HFFc6 (cell line): ENCODE data around the gene SERTAD1. TPM values are rescaled to one million over a fixed set of nuclear protein-coding genes. Genes with fewer than 3 reads are reported as not detected.
A peak's percentile ranks its signal among the peaks of the same experiment; 100 is the strongest.
"Not testable (repeated sequence)": the region's sequence is repeated elsewhere in the genome, so short reads cannot be mapped to it uniquely, and the experiment has no call there.

Source experiments
- DNase-seq: peaks from one replicate; pipeline ENCODE4 v3.0.0-alpha.2; 2018
- H3K27ac Mint-ChIP-seq: 2 replicates; pipeline ENCODE4 v1.8.0; 2020; ENCODE audit warnings: mild to moderate bottlenecking, mixed read lengths
- H3K27me3 Mint-ChIP-seq: 2 replicates; pipeline ENCODE4 v1.8.0; 2021; ENCODE audit warnings: mild to moderate bottlenecking, moderate library complexity, mixed read lengths; ENCODE audit not compliant: insufficient read depth
- H3K36me3 Mint-ChIP-seq: 2 replicates; pipeline ENCODE4 v1.8.0; 2021; ENCODE audit warnings: low read depth, mixed read lengths
- H3K4me1 Mint-ChIP-seq: 2 replicates; pipeline ENCODE4 v1.8.0; 2020; ENCODE audit warnings: low read depth, mixed read lengths
- H3K4me3 Mint-ChIP-seq: 2 replicates; pipeline ENCODE4 v1.8.0; 2020; ENCODE audit warnings: mild to moderate bottlenecking, moderate library complexity, mixed read lengths
- H3K9me3 Mint-ChIP-seq: 2 replicates; pipeline ENCODE4 v1.8.0; 2020; ENCODE audit warnings: mild to moderate bottlenecking, mixed read lengths
- total RNA-seq, 6 experiments: library from RNA; stranded (reverse); fragmentation: NEBNext Ultra II Directional; extraction: Animal tissue kit (Norgen Biotek cat#: 25700); gene quantifications; 2 replicates in 1 of 6; 3 replicates in 5 of 6; pipeline ENCODE4 v1.2.3, GENCODE V29; 2021
- TF ChIP-seq, protein P1 (sequence below): fragments of 200-600 bp; sonication (generic); IDR thresholded peaks from 2 replicates; pipeline ENCODE4 v1.5.0; 2021; ENCODE audit warnings: antibody characterized with exemption, mild to moderate bottlenecking

SERTAD1 gene
- total RNA-seq, 6 experiments from 2014 or later = 18.5 to 25.4 (median 21.2) TPM

DNA sequence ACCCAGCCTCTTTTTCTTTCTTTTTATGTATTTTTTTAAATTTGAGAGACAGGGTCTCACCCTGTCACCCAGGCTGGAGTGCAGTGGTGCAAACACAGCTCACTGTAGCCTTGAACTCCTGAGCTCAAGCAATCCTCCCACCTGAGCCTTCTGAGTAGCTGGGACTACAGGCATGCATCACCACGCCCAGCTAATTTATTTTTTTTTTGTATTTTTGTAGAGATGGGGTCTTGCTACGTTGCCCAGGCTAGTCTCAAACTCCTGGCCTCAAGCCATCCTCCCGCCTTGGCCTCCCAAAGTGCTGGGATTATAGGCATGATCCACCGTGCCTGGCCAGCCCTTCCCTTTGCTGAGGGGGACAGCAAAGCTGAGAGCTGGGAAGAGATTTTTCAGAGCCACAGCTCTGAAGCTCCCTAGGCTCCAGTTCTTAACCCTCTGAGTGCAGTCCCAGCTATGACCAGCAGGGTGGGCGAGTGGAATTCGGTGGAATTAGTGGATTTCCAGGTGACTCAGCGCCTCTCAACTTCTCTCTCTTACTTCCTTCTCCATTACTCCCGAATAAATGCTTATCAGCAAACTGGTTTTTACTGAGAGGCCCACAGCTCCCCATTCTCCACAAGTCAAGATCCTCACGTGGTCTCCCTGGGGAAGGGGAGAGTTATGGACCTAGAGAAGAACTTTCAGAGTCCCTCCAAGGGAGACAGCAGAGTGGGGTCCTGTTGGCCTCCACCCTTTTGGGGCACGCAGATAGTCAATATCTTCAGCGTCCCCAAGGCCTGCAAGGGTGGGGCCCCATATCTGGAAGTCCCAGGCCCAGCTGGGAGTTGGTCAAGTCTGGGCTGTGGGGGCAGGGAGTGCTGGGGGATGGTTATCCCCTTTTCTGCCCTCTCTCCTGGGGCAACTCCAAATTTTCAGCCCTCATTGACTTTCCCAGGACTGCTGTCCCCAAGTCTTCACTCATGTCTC lies 38.5 kb upstream of the SERTAD1 start:
- peaks cover 25% of the 10 kb centered on the region for H3K4me1 Mint-ChIP-seq
- peak overlapping the region; percentile 95 for H3K27ac Mint-ChIP-seq
- H3K27me3 Mint-ChIP-seq = peaks cover 13% of the 10 kb centered on the region
- TF ChIP-seq, protein P1, sequence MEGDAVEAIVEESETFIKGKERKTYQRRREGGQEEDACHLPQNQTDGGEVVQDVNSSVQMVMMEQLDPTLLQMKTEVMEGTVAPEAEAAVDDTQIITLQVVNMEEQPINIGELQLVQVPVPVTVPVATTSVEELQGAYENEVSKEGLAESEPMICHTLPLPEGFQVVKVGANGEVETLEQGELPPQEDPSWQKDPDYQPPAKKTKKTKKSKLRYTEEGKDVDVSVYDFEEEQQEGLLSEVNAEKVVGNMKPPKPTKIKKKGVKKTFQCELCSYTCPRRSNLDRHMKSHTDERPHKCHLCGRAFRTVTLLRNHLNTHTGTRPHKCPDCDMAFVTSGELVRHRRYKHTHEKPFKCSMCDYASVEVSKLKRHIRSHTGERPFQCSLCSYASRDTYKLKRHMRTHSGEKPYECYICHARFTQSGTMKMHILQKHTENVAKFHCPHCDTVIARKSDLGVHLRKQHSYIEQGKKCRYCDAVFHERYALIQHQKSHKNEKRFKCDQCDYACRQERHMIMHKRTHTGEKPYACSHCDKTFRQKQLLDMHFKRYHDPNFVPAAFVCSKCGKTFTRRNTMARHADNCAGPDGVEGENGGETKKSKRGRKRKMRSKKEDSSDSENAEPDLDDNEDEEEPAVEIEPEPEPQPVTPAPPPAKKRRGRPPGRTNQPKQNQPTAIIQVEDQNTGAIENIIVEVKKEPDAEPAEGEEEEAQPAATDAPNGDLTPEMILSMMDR = peak; percentile 90
- peaks cover 5% of the 10 kb centered on the region; the same call in 1 of the 2 replicates for H3K36me3 Mint-ChIP-seq
- peak overlapping the region; percentile 95 for H3K4me3 Mint-ChIP-seq
- H3K9me3 Mint-ChIP-seq = no peaks in the 10 kb centered on the region
- DNase-seq = peak; percentile 88

- not testable (repeated sequence) for H3K9me3 Mint-ChIP-seq, H3K36me3 Mint-ChIP-seq, H3K4me3 Mint-ChIP-seq
- H3K27me3 Mint-ChIP-seq = peaks cover 13% of the 10 kb centered on the region
- DNase-seq = peak; percentile 23
- peak overlapping the region; percentile 64; the same call in 1 of the 2 replicates for H3K27ac Mint-ChIP-seq
- peaks cover 25% of the 10 kb centered on the region for H3K4me1 Mint-ChIP-seq
These were observed 37.8 kb upstream of the SERTAD1 start for GRCh38 chr19:40463587-40464037.

DNA sequence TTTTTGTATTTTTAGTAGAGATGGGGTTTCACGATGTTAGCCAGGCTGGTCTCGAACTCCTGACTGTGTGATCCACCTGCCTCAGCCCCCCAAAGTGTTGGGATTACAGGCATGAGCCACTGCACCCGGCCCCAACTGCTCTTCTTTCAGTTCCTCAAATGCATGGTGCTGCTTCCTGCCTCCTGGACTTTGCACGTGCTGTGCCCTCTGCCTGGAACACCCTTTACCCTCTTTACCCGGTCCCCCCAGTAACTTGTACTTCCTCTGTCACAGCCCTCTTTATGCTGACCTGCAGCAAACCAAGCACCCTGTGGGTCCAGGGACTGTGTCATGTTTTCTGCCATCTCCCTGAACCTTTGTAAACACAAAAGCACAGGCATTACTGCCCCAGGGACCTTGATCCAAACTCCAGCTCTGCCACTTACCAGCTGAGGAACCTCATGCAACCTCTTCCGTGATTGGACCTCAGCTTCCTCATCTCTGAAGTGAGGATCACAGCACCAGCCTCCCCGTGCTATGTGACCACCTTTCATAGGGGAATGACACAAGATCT lies 36.0 kb upstream of the SERTAD1 start:
- Mint-ChIP-seq H3K9me3 (no peaks in the 10 kb centered on the region), H3K27me3 (peaks cover 3% of the 10 kb centered on the region), H3K27ac (no peak overlapping the region), H3K36me3 (peaks cover 5% of the 10 kb centered on the region; the same call in 1 of the 2 replicates), H3K4me1 (peaks cover 25% of the 10 kb centered on the region), H3K4me3 (no peak overlapping the region)
- no peak for DNase-seq
- TF ChIP-seq, protein P1 = no peak

DNA sequence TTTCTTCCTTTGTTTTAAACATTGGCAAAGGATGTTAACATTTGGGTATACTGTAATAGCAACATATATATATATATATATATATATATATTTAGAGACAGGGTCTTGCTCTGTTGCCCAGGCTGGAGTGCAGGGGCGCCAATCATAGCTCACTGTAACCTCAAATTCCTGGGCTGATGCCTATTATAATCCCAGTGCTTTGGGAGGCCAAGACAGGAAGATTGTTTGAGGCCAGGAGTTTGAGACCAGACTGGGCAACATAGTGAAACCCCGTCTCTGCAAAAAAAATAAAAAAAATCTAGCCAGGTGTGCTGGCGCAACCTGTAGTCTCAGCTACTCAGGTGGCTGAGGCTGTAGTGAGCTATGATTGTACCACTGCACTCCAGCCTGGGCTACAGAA lies 34.4 kb upstream of the SERTAD1 start:
- H3K4me3 Mint-ChIP-seq = no peak overlapping the region
- TF ChIP-seq, protein P1 = no peak
- no peaks in the 10 kb centered on the region for H3K9me3 Mint-ChIP-seq
- peaks cover 1% of the 10 kb centered on the region for H3K27me3 Mint-ChIP-seq
- no peaks in the 10 kb centered on the region for H3K36me3 Mint-ChIP-seq
- no peak overlapping the region for H3K27ac Mint-ChIP-seq
- DNase-seq = no peak
- H3K4me1 Mint-ChIP-seq = peaks cover 12% of the 10 kb centered on the region

DNA sequence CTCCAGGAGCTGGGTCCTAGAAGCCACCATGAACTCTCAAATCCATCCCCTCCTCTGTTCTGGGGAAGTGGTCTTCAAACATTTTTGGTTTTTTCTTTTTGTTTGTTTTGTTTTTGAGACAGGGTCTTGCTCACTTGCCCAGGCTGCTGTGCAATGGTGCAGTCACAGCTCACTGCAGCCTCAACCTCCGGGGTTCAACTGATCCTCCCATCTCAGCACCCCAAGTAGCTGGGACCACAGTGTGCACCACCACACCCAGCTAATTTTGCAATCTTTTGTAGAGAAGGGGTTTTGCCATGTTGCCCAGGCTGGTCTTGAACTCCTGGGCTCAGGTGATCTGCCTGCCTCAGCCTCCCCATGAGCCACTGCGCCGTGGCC lies 32.8 kb upstream of the SERTAD1 start:
- no peaks in the 10 kb centered on the region; the same call in 1 of the 2 replicates for H3K27me3 Mint-ChIP-seq
- no peaks in the 10 kb centered on the region for H3K36me3 Mint-ChIP-seq
- no peak overlapping the region for H3K27ac Mint-ChIP-seq
- no peak overlapping the region for H3K4me3 Mint-ChIP-seq
- no peak for DNase-seq
- H3K9me3 Mint-ChIP-seq = no peaks in the 10 kb centered on the region
- no peaks in the 10 kb centered on the region for H3K4me1 Mint-ChIP-seq
- TF ChIP-seq, protein P1 = no peak
